Right lung (tissue), 5 donors: ENCODE data around the gene PPIP5K1. TPM values are rescaled to one million over a fixed set of nuclear protein-coding genes. Genes with fewer than 3 reads are reported as not detected.
"Not testable (repeated sequence)": the region's sequence is repeated elsewhere in the genome, so short reads cannot be mapped to it uniquely, and the experiment has no call there.

ENCODE experiments used
- DNase-seq, 2 donors: peaks; one replicate each; pipeline ENCODE4 v3.0.0-alpha.2; 2013
- polyA plus RNA-seq, 5 donors: library from polyadenylated mRNA; unstranded; fragments of 120-200 nt; gene quantifications; one replicate each; pipeline versions ENCODE4 v1.2.1 to v1.2.3, GENCODE V29; 2013; ENCODE audit warnings: inconsistent platforms in 1 of 5, low replicate concordance in 1 of 5; ENCODE audit not compliant: insufficient read length in 5 of 5, insufficient read depth in 1 of 5

PPIP5K1 gene
- polyA plus RNA-seq, 5 donors: 17.7 to 27.6 (median 25.6) TPM

DNA sequence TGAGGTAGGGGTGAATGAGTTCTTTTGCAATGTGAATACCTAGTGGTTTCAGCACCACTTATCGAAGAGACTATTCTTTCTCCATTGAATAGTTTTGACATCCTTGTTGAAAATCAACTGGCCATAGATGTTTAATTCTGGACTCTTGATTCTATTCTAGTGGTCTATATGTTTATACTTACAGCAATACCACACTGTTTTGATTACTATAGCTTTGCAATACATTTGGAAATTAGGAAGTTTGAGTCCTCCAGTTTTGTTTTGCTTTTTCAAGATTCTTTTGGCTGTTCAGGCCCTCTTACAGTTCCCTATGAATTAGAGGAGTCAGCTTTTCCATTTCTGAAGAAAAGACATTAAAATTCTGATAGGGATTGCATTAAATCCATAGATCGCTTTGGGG, 42.5 kb downstream of the PPIP5K1 start:
- no peak for DNase-seq

DNA sequence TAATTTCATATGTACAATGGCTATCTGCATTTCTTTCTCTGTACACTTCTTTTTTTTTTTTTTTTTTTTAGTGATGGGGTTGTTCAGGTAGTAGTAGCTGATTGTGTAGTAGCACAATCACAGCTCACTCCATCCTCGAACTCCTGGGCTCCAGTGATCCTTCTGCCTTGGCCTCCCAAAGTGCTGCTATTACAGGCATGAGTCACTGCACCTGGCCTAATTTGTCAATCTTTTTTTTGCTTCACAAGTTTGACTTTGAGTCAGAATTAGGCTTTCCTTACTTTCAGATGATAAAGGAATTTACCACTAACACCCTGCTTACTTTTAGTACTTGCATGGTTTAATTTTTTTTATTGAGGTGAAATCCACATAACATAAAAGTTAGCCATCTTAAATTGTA, 44.6 kb downstream of the PPIP5K1 start:
- DNase-seq: no peak

GRCh38 chr15:43544266-43544665, 45.7 kb downstream of the PPIP5K1 start:
- no peak for DNase-seq

GRCh38 chr15:43541785-43542184, 48.2 kb downstream of the PPIP5K1 start:
- DNase-seq: no peak

DNA sequence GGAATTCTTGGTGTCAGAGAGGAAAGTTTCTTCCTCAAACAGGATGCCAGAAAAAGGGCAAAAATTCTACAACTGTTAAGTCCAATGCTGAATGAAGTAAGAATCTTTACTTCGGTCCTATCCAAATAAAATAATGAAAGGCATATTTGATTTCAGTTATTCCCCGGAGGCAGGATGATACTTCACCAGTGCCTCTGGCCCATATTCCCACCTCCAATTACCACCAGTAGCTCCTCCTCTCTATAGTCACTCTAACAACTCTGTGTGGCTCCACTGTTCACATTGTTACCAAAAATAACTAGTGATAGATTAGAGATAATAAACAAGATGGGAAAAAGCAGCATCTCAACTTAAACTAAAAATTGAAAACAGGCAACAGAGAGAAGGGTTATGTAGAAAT, 51.9 kb downstream of the PPIP5K1 start:
- no peak for DNase-seq

DNA sequence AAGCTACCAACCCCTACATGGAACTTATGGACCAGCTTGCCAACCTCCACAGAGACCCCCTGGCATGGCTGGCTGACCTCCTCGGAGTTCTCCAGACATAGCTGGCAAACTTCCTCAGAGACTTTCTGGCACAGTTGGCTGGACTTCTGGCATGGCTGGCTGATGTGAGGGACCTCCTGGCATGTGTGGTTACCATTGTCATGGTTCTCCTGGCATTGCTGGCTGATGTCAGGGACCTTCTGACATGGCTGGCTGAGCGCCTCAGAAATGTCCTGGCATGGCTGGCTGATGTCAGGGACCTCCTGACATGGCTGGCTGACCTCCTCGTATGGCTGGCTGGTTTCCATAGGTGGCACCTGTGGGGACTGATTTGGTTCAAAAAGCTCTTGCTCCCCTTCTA, 55.1 kb downstream of the PPIP5K1 start:
- no peak for DNase-seq

- DNase-seq: not testable (repeated sequence)
Measured at GRCh38 chr15:43532826-43533225, 57.2 kb downstream of the PPIP5K1 start.

DNA sequence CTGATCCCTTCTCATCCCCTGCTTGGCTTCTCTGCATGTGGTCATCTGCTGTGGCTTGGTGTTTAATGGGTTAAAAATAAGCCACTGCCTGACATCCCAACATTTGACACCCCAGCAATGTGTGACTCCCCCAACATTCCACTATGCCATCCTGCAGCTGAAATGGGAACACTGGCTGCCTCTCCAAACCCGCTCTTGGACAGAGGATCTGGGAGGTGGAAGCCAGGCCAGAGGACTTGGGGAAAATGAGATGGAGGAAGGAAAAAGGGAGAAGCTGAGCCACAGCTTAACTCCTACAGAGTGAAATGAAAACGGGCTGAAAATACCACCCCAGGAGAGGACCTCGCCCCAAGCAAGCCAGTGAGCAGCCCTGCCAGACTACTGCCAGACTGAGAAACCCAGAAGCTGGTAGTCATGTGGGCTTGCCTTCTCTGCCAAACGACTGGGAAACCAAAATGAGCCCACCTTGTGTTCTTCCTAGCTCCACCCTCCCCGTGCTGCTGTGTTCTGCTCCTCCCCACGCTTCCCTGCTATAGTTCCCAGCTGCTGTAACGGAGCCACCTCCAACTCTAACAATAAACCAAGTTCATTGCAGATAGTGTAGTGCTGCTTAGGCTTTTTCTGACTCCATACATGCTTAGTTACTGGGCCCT, 58.9 kb downstream of the PPIP5K1 start:
- no peak for DNase-seq

GRCh38 chr15:43529587-43530345, 60.2 kb downstream of the PPIP5K1 start:
- no peak for DNase-seq

GRCh38 chr15:43529141-43529540, 60.9 kb downstream of the PPIP5K1 start:
- no peak for DNase-seq

GRCh38 chr15:43528542-43529007, 61.4 kb downstream of the PPIP5K1 start:
- DNase-seq: no peak

GRCh38 chr15:43527802-43528541, 62.0 kb downstream of the PPIP5K1 start:
- DNase-seq: no peak

GRCh38 chr15:43527016-43527801, 62.8 kb downstream of the PPIP5K1 start:
- no peak for DNase-seq

- no peak for DNase-seq
Measured at GRCh38 chr15:43526261-43526930, 63.6 kb downstream of the PPIP5K1 start.

DNA sequence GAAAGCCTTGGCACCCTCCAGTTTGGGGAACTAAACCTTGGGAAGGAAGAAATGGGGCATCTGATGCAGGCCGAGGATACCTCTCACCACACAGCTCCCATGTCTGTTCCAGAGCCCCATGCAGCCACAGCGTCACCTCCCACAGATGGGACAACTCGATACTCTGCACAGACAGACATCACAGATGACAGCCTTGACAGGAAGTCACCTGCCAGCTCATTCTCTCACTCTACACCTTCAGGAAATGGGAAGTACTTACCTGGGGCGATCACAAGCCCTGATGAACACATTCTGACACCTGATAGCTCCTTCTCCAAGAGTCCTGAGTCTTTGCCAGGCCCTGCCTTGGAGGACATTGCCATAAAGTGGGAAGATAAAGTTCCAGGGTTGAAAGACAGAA, 64.9 kb downstream of the PPIP5K1 start:
- no peak for DNase-seq

GRCh38 chr15:43524254-43524845, 65.7 kb downstream of the PPIP5K1 start:
- DNase-seq: no peak

GRCh38 chr15:43523646-43524045, 66.4 kb downstream of the PPIP5K1 start:
- DNase-seq: no peak

- DNase-seq: no peak
Measured at GRCh38 chr15:43522247-43522646, 67.8 kb downstream of the PPIP5K1 start.

GRCh38 chr15:43521419-43521818, 68.6 kb downstream of the PPIP5K1 start:
- DNase-seq: no peak

DNA sequence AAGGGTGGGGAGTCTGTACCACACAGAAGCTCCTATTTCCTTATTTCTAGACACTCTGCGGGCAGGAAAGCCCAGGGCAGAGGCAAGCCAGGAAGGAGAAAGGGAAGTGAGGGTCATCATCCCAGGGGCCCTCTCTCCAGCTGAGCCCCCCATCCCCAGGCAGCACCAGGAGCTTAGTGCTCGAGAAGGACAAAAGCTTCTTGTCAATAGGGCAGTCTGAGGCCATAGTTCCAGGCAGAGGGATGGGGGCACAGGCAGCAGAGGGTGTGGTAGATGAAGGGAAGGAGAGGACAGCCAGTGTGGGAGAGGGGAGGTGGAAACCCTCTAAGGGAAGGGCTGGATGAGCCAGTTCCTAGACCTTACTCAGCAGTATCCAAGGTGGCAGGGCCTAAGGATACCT, 69.9 kb downstream of the PPIP5K1 start:
- DNase-seq: no peak

DNA sequence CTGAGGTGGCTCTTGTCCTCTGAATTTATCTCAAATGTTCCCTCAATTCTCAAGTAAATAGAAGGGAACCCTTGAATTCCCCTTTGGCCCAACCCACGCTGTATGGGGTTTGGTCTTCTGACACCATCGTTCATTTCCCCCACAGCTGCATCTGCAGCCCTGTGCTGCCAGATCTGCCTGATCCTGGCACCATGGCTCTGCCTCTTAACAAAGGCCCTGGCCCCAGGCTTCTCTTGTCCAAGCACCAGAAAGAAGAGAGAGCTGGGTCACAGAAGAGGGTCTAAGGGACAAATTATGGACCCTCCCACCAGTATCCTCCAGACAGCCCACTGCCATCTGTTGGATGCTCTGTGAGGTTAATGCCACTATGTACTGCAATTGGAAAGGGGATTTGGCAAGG, 70.8 kb downstream of the PPIP5K1 start:
- no peak for DNase-seq
